ENCODE results near the gene PLXNB3. TPM values are rescaled to one million over a fixed set of nuclear protein-coding genes. Genes with fewer than 3 reads are reported as not detected.

Gene PLXNB3
- polyA plus RNA-seq, 1 donor from 2014 or later = 0.48 TPM

DNA sequence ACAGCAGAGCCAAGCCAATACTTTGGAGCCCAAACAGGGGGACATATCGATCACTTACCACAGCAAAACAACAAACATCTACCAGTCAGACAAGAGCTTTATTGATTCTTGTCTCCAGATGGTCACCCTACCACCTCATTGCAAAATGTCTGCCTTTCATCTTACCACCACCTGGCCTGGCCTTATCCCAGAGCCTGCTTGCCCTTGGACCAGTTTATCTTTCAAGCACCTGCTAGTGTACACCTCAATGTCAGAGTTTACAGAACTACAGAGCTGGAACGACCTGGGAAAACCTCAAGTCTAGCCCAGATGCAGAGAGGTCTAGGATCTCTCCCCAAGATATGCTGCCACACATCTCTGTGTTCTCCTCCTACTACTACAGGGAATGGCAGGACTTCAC is 44.3 kb upstream of the PLXNB3 start:
- Histone ChIP-seq H3K9me3 (ENCODE audit: low read length) (no peaks in the 10 kb centered on the region), H4K20me1 (ENCODE audit: insufficient read depth) (no peaks in the 10 kb centered on the region), H3K27ac (ENCODE audit: low read length) (no peak overlapping the region), H3K4me3 (ENCODE audit: low read length) (no peak overlapping the region), H3K79me2 (replicated peaks; ENCODE audit: insufficient read depth, low read length) (peaks cover 16% of the 10 kb centered on the region), H3K9me2 (ENCODE audit: insufficient read depth, low read length) (no peaks in the 10 kb centered on the region), H3F3A (ENCODE audit: insufficient read depth, low read length, poor library complexity, severe bottlenecking) (no peaks in the 10 kb centered on the region), H3K9ac (ENCODE audit: low read length) (no peak overlapping the region), H3K36me3 (ENCODE audit: insufficient read depth, low read length) (no peaks in the 10 kb centered on the region), H3K27me3 (ENCODE audit: insufficient read depth, low read depth, low read length) (no peaks in the 10 kb centered on the region), H2AFZ (ENCODE audit: low read depth, low read length) (no peak overlapping the region), H3K4me2 (ENCODE audit: low read length) (no peak overlapping the region)
- TF ChIP-seq CTCF (IDR thresholded peaks at IDR 0.05; ENCODE audit: poor library complexity, severe bottlenecking) (no peak), TAF1 (IDR thresholded peaks at IDR 0.05; ENCODE audit: low read depth) (no peak), EZH2 (IDR thresholded peaks at IDR 0.05; ENCODE audit: borderline replicate concordance, insufficient read depth, low read length, poor library complexity, severe bottlenecking) (no peak), RAD21 (conservative IDR thresholded peaks at IDR 0.05) (no peak), MXI1 (conservative IDR thresholded peaks at IDR 0.05; ENCODE audit: poor library complexity, severe bottlenecking) (no peak), REST (IDR thresholded peaks at IDR 0.05; ENCODE audit: borderline replicate concordance) (no peak), POLR2AphosphoS5 (IDR thresholded peaks at IDR 0.05) (no peak), EP300 (conservative IDR thresholded peaks at IDR 0.05; ENCODE audit: poor library complexity, severe bottlenecking) (no peak), SMC3 (conservative IDR thresholded peaks at IDR 0.05; ENCODE audit: poor library complexity) (no peak)

DNA sequence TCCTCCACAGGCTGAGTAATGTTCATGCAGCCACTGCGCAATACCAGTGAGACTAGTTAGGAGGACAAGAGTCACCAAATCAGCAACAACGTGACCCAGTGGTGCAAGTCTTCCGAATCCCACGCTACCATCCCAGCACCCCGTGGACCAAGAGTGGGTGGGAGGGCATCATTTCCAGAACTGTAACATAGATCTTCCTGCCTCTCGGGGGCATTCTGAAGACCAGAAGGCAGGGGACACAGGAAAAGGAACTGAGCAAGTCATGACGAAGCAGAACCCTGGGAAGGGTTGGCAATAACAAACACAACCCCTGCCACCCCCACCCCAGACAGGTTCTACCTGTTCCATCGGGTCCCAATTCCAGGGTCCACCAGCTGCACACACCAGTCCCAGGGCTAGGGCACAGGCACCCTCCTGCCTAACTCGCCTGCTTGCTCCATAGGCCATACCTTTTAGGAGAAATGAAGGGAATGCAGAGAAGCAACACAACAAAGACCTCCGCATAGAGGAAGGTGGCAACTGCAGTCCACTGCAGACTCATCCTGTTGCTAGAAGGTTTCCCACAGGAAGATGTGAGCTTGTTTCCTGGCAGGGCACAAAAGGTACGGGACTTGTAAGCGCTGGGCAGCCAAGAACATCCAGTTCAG is 41.2 kb upstream of the PLXNB3 start:
- peak overlapping the region; percentile 75 for H3K9ac ChIP-seq (ENCODE audit: low read length)
- H3K79me2 ChIP-seq (replicated peaks; ENCODE audit: insufficient read depth, low read length) = peaks cover 16% of the 10 kb centered on the region
- no peaks in the 10 kb centered on the region for H3K27me3 ChIP-seq (ENCODE audit: insufficient read depth, low read depth, low read length)
- no peaks in the 10 kb centered on the region for H3K9me3 ChIP-seq (ENCODE audit: low read length)
- no peaks in the 10 kb centered on the region for H3F3A ChIP-seq (ENCODE audit: insufficient read depth, low read length, poor library complexity, severe bottlenecking)
- no peaks in the 10 kb centered on the region for H3K9me2 ChIP-seq (ENCODE audit: insufficient read depth, low read length)
- peak overlapping the region; percentile 51 for H3K4me2 ChIP-seq (ENCODE audit: low read length)
- no peaks in the 10 kb centered on the region for H3K36me3 ChIP-seq (ENCODE audit: insufficient read depth, low read length)
- no peak overlapping the region for H2AFZ ChIP-seq (ENCODE audit: low read depth, low read length)
- TF ChIP-seq REST (IDR thresholded peaks at IDR 0.05; ENCODE audit: borderline replicate concordance) = no peak
- no peak for TF ChIP-seq POLR2AphosphoS5 (IDR thresholded peaks at IDR 0.05)
- TF ChIP-seq CTCF (IDR thresholded peaks at IDR 0.05; ENCODE audit: poor library complexity, severe bottlenecking) = no peak
- TF ChIP-seq MXI1 (conservative IDR thresholded peaks at IDR 0.05; ENCODE audit: poor library complexity, severe bottlenecking) = no peak
- no peak for TF ChIP-seq EP300 (conservative IDR thresholded peaks at IDR 0.05; ENCODE audit: poor library complexity, severe bottlenecking)
- no peak for TF ChIP-seq TAF1 (IDR thresholded peaks at IDR 0.05; ENCODE audit: low read depth)
- TF ChIP-seq RAD21 (conservative IDR thresholded peaks at IDR 0.05) = no peak
- no peak for TF ChIP-seq SMC3 (conservative IDR thresholded peaks at IDR 0.05; ENCODE audit: poor library complexity)
- no peak for TF ChIP-seq EZH2 (IDR thresholded peaks at IDR 0.05; ENCODE audit: borderline replicate concordance, insufficient read depth, low read length, poor library complexity, severe bottlenecking)
- H4K20me1 ChIP-seq (ENCODE audit: insufficient read depth) = no peaks in the 10 kb centered on the region
- H3K4me3 ChIP-seq (ENCODE audit: low read length) = peak overlapping the region; percentile 78
- H3K27ac ChIP-seq (ENCODE audit: low read length) = peak overlapping the region; percentile 81

Measured in neural cell (in vitro differentiated cells).